SU-DHL-6 (cell line): ENCODE results near the gene NOP16.

Experiments used
- H2AFZ ChIP-seq: fragments of 200-600 bp; sonication (generic); 2 replicates; pipeline ENCODE4 v1.6.1; 2014; ENCODE audit warnings: low read depth, mild to moderate bottlenecking, moderate library complexity, mixed read lengths, antibody characterized with exemption, low read length; ENCODE audit not compliant: severe bottlenecking
- H3F3A ChIP-seq: fragments of 200-600 bp; shearing (Covaris generic); 2 replicates; pipeline ENCODE4 v1.6.0; 2016; ENCODE audit warnings: antibody characterized with exemption, mild to moderate bottlenecking; ENCODE audit not compliant: insufficient read depth
- H3K27ac ChIP-seq: fragments of 200-600 bp; sonication (generic); 2 replicates; pipeline ENCODE4 v1.5.1; 2016; ENCODE audit warnings: low read depth, mild to moderate bottlenecking, low read length, moderate library complexity, mixed read lengths
- H3K27me3 ChIP-seq: fragments of 200-600 bp; sonication (generic), shearing (Covaris generic); 2 replicates; pipeline ENCODE4 v1.6.0; 2014; ENCODE audit warnings: mild to moderate bottlenecking, low read length
- H3K36me3 ChIP-seq: fragments of 200-600 bp; sonication (generic); 2 replicates; pipeline ENCODE4 v1.6.1; 2014; ENCODE audit warnings: mild to moderate bottlenecking, low read length, mixed read lengths
- H3K4me2 ChIP-seq: fragments of 300-600, 200-600 bp; shearing (Covaris generic), sonication (generic); 2 replicates; pipeline ENCODE4 v1.6.0; 2014; ENCODE audit warnings: low read length, low read depth, mild to moderate bottlenecking; ENCODE audit not compliant: poor library complexity, severe bottlenecking
- H3K4me3 ChIP-seq: fragments of 200-600 bp; sonication (generic); 2 replicates; pipeline ENCODE4 v1.5.1; 2014; ENCODE audit warnings: antibody characterized with exemption, low read length, mild to moderate bottlenecking, mixed read lengths; ENCODE audit not compliant: insufficient read depth, poor library complexity, severe bottlenecking
- H3K79me2 ChIP-seq: fragments of 200-600 bp; sonication (generic); 2 replicates; pipeline ENCODE4 v1.6.1; 2014; ENCODE audit warnings: mild to moderate bottlenecking, low read length, moderate library complexity; ENCODE audit not compliant: insufficient read depth
- H3K9ac ChIP-seq: fragments of 200-600 bp; sonication (generic); 2 replicates; pipeline ENCODE4 v1.7.0; 2014; ENCODE audit warnings: mild to moderate bottlenecking, low read length
- H3K9me2 ChIP-seq: fragments of 200-600 bp; sonication (generic); replicated peaks from 2 replicates; pipeline ENCODE4 v1.6.1; 2014; ENCODE audit warnings: low read length; ENCODE audit not compliant: insufficient read depth
- H3K9me3 ChIP-seq: fragments of 200-600 bp; sonication (generic); 2 replicates; pipeline ENCODE4 v1.6.1; 2014; ENCODE audit warnings: low read length, mixed read lengths; ENCODE audit not compliant: insufficient read depth
- H4K20me1 ChIP-seq: fragments of 200-600 bp; sonication (generic); 2 replicates; pipeline ENCODE4 v1.6.1; 2014; ENCODE audit warnings: low read depth, mild to moderate bottlenecking, antibody characterized with exemption, low read length, moderate library complexity, mixed read lengths
- EZH2phosphoT487 ChIP-seq: fragments of 200-600 bp; sonication (generic), shearing (Covaris generic); conservative IDR thresholded peaks from 2 replicates; pipeline ENCODE4 v1.6.1; 2018; ENCODE audit warnings: mild to moderate bottlenecking, antibody characterized with exemption, low read length, moderate library complexity, mixed read lengths
- TF ChIP-seq, protein P1 (sequence below): fragments of 200-600 bp; sonication (generic); IDR thresholded peaks from one replicate; pipeline ENCODE4 v1.5.1; 2017; ENCODE audit warnings: antibody characterized with exemption, mild to moderate bottlenecking, low read length, moderate library complexity; ENCODE audit not compliant: insufficient read depth, poor library complexity, severe bottlenecking

Gene NOP16

DNA sequence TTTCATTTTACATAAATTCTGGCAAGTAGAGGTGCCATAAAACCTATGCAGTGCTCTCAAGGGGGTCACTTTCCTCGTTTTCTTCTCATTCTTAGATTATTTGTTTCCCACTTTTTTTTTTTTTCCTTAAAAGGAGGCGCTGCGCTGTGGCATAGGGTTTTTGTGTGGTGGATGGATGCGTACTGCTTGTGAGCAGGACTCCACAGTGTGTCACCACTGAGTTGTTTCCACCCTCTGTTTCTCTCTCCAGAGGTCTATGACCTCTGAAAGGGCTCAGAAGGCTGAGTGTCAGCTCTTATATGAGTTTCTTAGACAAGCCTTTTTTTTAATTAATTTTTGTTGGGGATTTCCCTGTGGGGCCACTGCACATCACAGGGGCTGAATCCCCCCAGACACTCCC lies 41.6 kb upstream of the NOP16 start:
- Histone ChIP-seq H2AFZ (no peak overlapping the region), H3K27ac (no peak overlapping the region), H3K79me2 (no peaks in the 10 kb centered on the region), H3K4me2 (no peak overlapping the region), H4K20me1 (no peaks in the 10 kb centered on the region), H3K36me3 (peaks cover 3% of the 10 kb centered on the region; the same call in 1 of the 2 replicates), H3K9me2 (no peaks in the 10 kb centered on the region), H3K9ac (no peak overlapping the region), H3K27me3 (no peaks in the 10 kb centered on the region), H3K9me3 (peaks cover 3% of the 10 kb centered on the region; the same call in 1 of the 2 replicates), H3K4me3 (no peak overlapping the region), H3F3A (no peaks in the 10 kb centered on the region)
- TF ChIP-seq, protein P1, sequence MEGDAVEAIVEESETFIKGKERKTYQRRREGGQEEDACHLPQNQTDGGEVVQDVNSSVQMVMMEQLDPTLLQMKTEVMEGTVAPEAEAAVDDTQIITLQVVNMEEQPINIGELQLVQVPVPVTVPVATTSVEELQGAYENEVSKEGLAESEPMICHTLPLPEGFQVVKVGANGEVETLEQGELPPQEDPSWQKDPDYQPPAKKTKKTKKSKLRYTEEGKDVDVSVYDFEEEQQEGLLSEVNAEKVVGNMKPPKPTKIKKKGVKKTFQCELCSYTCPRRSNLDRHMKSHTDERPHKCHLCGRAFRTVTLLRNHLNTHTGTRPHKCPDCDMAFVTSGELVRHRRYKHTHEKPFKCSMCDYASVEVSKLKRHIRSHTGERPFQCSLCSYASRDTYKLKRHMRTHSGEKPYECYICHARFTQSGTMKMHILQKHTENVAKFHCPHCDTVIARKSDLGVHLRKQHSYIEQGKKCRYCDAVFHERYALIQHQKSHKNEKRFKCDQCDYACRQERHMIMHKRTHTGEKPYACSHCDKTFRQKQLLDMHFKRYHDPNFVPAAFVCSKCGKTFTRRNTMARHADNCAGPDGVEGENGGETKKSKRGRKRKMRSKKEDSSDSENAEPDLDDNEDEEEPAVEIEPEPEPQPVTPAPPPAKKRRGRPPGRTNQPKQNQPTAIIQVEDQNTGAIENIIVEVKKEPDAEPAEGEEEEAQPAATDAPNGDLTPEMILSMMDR: no peak
- no peak for TF ChIP-seq EZH2phosphoT487

GRCh38 chr5:176427971-176428370 lies 39.6 kb upstream of the NOP16 start:
- H3K4me3 ChIP-seq: no peak overlapping the region
- peaks cover 3% of the 10 kb centered on the region; the same call in 1 of the 2 replicates for H3K9me3 ChIP-seq
- no peak overlapping the region for H3K27ac ChIP-seq
- peaks cover 3% of the 10 kb centered on the region; the same call in 1 of the 2 replicates for H3K36me3 ChIP-seq
- no peaks in the 10 kb centered on the region for H4K20me1 ChIP-seq
- no peaks in the 10 kb centered on the region for H3K79me2 ChIP-seq
- no peak overlapping the region for H3K9ac ChIP-seq
- H2AFZ ChIP-seq: no peak overlapping the region
- H3K27me3 ChIP-seq: no peaks in the 10 kb centered on the region
- no peak overlapping the region for H3K4me2 ChIP-seq
- TF ChIP-seq EZH2phosphoT487: no peak
- TF ChIP-seq, protein P1: no peak
- no peaks in the 10 kb centered on the region for H3F3A ChIP-seq
- no peaks in the 10 kb centered on the region for H3K9me2 ChIP-seq

- no peak for TF ChIP-seq EZH2phosphoT487
- TF ChIP-seq, protein P1: no peak
Observed at GRCh38 chr5:176426876-176427275, 38.5 kb upstream of the NOP16 start.

More at GRCh38 chr5:176426876-176427275, 38.5 kb upstream of the NOP16 start:
- Histone ChIP-seq H3K9ac (no peak overlapping the region), H3K27ac (no peak overlapping the region), H3F3A (no peaks in the 10 kb centered on the region), H3K9me3 (peaks cover 3% of the 10 kb centered on the region; the same call in 1 of the 2 replicates), H3K79me2 (no peaks in the 10 kb centered on the region), H2AFZ (no peak overlapping the region), H3K4me2 (no peak overlapping the region), H3K4me3 (no peak overlapping the region), H3K36me3 (peaks cover 3% of the 10 kb centered on the region; the same call in 1 of the 2 replicates), H4K20me1 (no peaks in the 10 kb centered on the region), H3K27me3 (no peaks in the 10 kb centered on the region), H3K9me2 (no peaks in the 10 kb centered on the region)
